ENCODE measurements around the gene DNAJB5. TPM values are rescaled to one million over a fixed set of nuclear protein-coding genes. Genes with fewer than 3 reads are reported as not detected.

The DNAJB5 gene
- total and polyA plus RNA-seq, 9 of the 15 experiments (the other 6 are each of a cell fraction or from before 2014, with no cell fraction given): 0.15 to 7.4 (median 3.7) TPM

GRCh38 chr9:34994900-34995669, 5.5 kb downstream of the DNAJB5 start:
- Histone ChIP-seq H3K27ac (ENCODE audit: extremely low read depth, low read depth, low read length) (peak overlapping the region; percentile 56; the same call in 2 of the 3 replicates), H3K9me3 (replicated peaks; ENCODE audit: control insufficient read depth, insufficient read depth, low read depth, low read length) (no peaks in the 10 kb centered on the region), H3K27me3 (ENCODE audit: control insufficient read depth in 2 of 2, insufficient read depth in 2 of 2, low read length in 2 of 2) (no peaks in the 10 kb centered on the region), H3K79me2 (ENCODE audit: control insufficient read depth, insufficient read depth, low read length) (no peaks in the 10 kb centered on the region; the same call in 2 of the 3 replicates), H3K9me1 (ENCODE audit: control insufficient read depth, insufficient read depth, low read length) (peaks cover 9% of the 10 kb centered on the region), H4K20me1 (replicated peaks; ENCODE audit: control insufficient read depth, insufficient read depth, low read length) (no peaks in the 10 kb centered on the region), H3K4me3 (no peak overlapping the region), H3K36me3 (ENCODE audit: control insufficient read depth, insufficient read depth, low read length) (peaks cover 5% of the 10 kb centered on the region; the same call in 2 of the 3 replicates), H3K4me2 (ENCODE audit: insufficient read depth, low read length) (peak overlapping the region; percentile 33), H3K9ac (ENCODE audit: insufficient read depth in 1 of 2, low read depth in 2 of 2, low read length in 2 of 2) (peak overlapping the region; percentile 26 to 48; a peak in 1 of 4 replicates), H2AFZ (ENCODE audit: low read depth, low read length) (peak overlapping the region; percentile 59; the same call in 1 of the 2 replicates), H3K4me1 (replicated peaks in 1 of 2; ENCODE audit: control insufficient read depth in 2 of 2, insufficient read depth in 2 of 2, low read length in 2 of 2) (peaks cover 54 to 69% of the 10 kb centered on the region in 2 experiments)
- ATAC-seq (peak; percentile 7; the same call in 2 of the 3 replicates), DNase-seq (ENCODE audit: extremely low read depth in 1 of 4, low spot score in 3 of 4) (no peak), FAIRE-seq (no peak)
- BruUV-seq (replicated peaks): no TSS peak
- ChIA-PET CTCF (ENCODE audit: low intra/inter-chr PET ratio) (interaction anchor here (1.2 kb wide), 1 partner anchor 95 kb away, joined by 3 read pairs; no protein-coding TSS in a partner anchor), POLR2A (interaction anchor here (0.7 to 0.9 kb wide), 3 partner anchors 10 to 70 kb away, joined by 3 read pairs; no protein-coding TSS in a partner anchor)
- WGBS (ENCODE audit: insufficient coverage, low coverage, missing lambda C conversion rate): 15% methylated on average over 6 of the region's 7 CpGs
- no peak; the same call in 1 of the 2 replicates for TF ChIP-seq CEBPG (CRISPR knock-in tag; IDR thresholded peaks at IDR 0.05)
- peak; percentile 52 to 66 for TF ChIP-seq CEBPG (tag; conservative IDR thresholded peaks at IDR 0.05 in 1 of 2, IDR thresholded peaks at IDR 0.05 in 1 of 2)
- TF ChIP-seq L3MBTL2 (IDR thresholded peaks at IDR 0.05): 0 out of 2 replicates have a peak, but pooled peaks have one; percentile 15
- peak; percentile 82 for TF ChIP-seq CEBPB (tag; IDR thresholded peaks at IDR 0.05)
- no peak for TF ChIP-seq NCOA4 (IDR thresholded peaks at IDR 0.05; ENCODE audit: partially characterized antibody)
- TF ChIP-seq CREB1 (IDR thresholded peaks at IDR 0.05): no peak
- TF ChIP-seq CREB1 (CRISPR knock-in tag; IDR thresholded peaks at IDR 0.05): no peak
- in situ Hi-C loops (cut with MboI): loop anchor here (5.0 kb wide), 1 partner anchor 47 kb away; a partner anchor contains a TSS
- intact Hi-C loops (cut with micrococcal nuclease): loop anchor here (5.0 kb wide), 1 partner anchor 57 kb away; no protein-coding TSS in a partner anchor
